ENCODE measurements around the gene SPATA3.

DNA sequence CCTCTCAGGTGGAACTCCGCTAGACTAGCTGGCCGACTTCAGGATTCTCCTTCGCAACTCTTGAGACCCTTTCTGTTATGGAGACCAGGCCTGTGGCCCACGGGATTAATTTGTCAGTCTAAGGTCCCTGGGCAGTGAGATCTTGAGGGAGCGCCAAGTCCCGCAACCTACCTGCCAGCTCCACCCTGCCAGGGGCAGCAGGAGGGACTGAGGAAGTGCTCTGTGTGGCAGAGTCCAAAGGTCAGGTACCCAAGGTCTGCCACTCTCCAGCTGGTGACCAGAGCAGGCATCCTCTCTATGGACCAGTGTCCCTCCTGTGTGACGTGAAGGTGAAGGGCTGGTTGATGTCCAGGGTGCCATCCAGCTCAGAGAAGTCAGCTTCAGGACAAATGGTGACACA is 4.3 kb upstream of the SPATA3 start:
- TF ChIP-seq CEBPB (IDR thresholded peaks at IDR 0.05) (no peak), CTCF (IDR thresholded peaks at IDR 0.05) (no peak), POLR2A (IDR thresholded peaks at IDR 0.05; ENCODE audit: low read length) (no peak)
